CD4-positive, CD25-positive, alpha-beta regulatory T cell (primary cell): ENCODE data around the gene SMU1. TPM values are rescaled to one million over a fixed set of nuclear protein-coding genes. Genes with fewer than 3 reads are reported as not detected.

Experiments
- ATAC-seq, 2 donors: fragments of 150-1000 bp; cut with Tn5 transposase; one replicate each; pipeline ENCODE4 v1.10.0; 2021; ENCODE audit warnings: low read depth in 2 of 2, moderate number of reproducible peaks in 2 of 2, moderate library complexity in 1 of 2
- DNase-seq, 3 donors: peaks; one replicate each; pipeline versions ENCODE4 v3.0.0 to v3.0.0-alpha.2; 2012 to 2022; ENCODE audit warnings: mixed read lengths in 1 of 3
- H3K27ac ChIP-seq: one replicate; pipeline ENCODE4 v1.7.0; 2013; ENCODE audit warnings: mild to moderate bottlenecking, low read length; ENCODE audit not compliant: insufficient read depth, poor library complexity, severe bottlenecking
- H3K27me3 ChIP-seq: one replicate; pipeline ENCODE4 v1.7.0; 2013; ENCODE audit warnings: low read length; ENCODE audit not compliant: control insufficient read depth, insufficient read depth
- H3K36me3 ChIP-seq: one replicate; pipeline ENCODE4 v1.7.0; 2013; ENCODE audit warnings: mild to moderate bottlenecking, low read length, moderate library complexity; ENCODE audit not compliant: control insufficient read depth, insufficient read depth
- H3K4me1 ChIP-seq: 2 replicates; pipeline ENCODE4 v1.7.0; 2013; ENCODE audit warnings: mild to moderate bottlenecking, low read length; ENCODE audit not compliant: insufficient read depth, control insufficient read depth, poor library complexity, severe bottlenecking
- H3K4me3 ChIP-seq: one replicate; pipeline ENCODE4 v1.7.0; 2013; ENCODE audit warnings: low read depth, mild to moderate bottlenecking, low read length, moderate library complexity
- H3K9me3 ChIP-seq, 2 experiments: 1 replicate in 1 of 2; 2 replicates in 1 of 2; pipeline ENCODE4 v1.7.0; 2013; ENCODE audit warnings: low read length in 2 of 2, mild to moderate bottlenecking in 1 of 2, moderate library complexity in 1 of 2; ENCODE audit not compliant: control insufficient read depth in 2 of 2
- H3K27ac Mint-ChIP-seq, 3 donors: one replicate each; pipeline ENCODE4 v1.8.0; 2020 to 2022; ENCODE audit warnings: mild to moderate bottlenecking in 3 of 3, mixed read lengths in 3 of 3, moderate library complexity in 2 of 3
- H3K27me3 Mint-ChIP-seq: one replicate; pipeline ENCODE4 v1.8.0; 2022; ENCODE audit warnings: mild to moderate bottlenecking, mixed read lengths
- H3K36me3 Mint-ChIP-seq: one replicate; pipeline ENCODE4 v1.8.0; 2020; ENCODE audit warnings: mixed read lengths
- H3K4me1 Mint-ChIP-seq, 4 donors: one replicate each; pipeline ENCODE4 v1.8.0; 2020 to 2022; ENCODE audit warnings: mixed read lengths in 4 of 4, mild to moderate bottlenecking in 1 of 4
- H3K4me3 Mint-ChIP-seq, 4 donors: one replicate each; pipeline ENCODE4 v1.8.0; 2020 to 2022; ENCODE audit warnings: mild to moderate bottlenecking in 4 of 4, mixed read lengths in 4 of 4, moderate library complexity in 3 of 4
- H3K9me3 Mint-ChIP-seq, 7 donors: one replicate each; pipeline ENCODE4 v1.8.0; 2020 to 2022; ENCODE audit warnings: mixed read lengths in 7 of 7, mild to moderate bottlenecking in 3 of 7, moderate library complexity in 2 of 7
- polyA plus RNA-seq, 4 donors: library from polyadenylated mRNA; unstranded; fragments of 300-500 nt; fragmentation: Illumina TruSeq; gene quantifications; one replicate each; pipeline ENCODE4 v1.2.3, GENCODE V29; 2021
- total RNA-seq: library from RNA; stranded (reverse); gene quantifications from one replicate; pipeline ENCODE4 v1.2.3, GENCODE V29; 2022

Gene SMU1
- total RNA-seq (22.7 TPM), polyA plus RNA-seq (10 to 100 TPM; 23.7 to 27.9 (median 24.9) TPM)

DNA sequence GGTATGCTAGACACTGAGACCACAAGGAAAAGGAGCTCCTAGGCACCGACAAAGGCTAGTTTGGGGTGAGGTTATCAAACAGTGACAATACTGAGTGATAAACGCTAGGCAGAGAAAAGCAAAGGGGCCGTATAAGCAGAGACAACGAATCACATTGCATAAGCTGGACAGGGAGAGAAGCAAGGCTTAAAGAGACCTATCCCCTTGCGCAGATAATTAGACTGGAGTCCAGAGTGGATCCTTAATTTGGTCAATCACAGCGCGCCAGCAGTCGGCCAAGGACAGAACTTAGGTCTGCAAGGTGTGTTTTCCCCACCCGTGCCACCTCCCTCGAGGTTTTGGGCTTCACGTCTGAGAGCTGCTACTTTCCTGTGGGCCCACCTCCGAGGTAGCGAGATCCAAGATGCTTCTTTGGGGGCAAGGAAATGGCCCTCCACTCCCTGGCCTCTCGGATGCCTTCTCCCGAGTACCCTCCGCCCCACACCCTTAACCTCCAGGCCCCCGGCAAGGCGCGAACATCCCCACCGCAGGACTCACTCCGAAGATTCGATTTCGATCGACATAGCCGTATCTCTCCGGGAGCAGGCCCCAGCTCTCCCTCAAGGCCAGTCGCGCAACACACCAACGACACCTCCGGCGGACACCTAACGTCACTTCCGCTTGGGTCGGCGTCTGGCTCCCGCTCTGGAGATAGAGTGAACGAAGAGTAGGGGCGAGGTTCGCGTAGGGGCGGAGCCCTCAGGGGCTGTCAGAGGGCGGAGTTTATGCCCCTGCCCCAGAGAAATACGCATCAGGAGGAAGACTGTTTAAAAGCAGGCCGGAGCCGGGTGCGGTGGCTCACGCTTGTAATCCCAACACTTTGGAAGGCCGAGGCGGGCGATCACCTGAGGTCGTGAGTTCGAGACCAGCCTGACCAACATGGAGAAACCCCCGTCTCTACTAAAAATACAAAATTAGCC, at the start of gene SMU1:
TSS of gene SMU1 (minus strand) at position 629 of the 959 bp plus-strand sequence. CDS start at position 563, 66 bp downstream.
- Histone ChIP-seq H3K9me3 (no peaks in the 10 kb centered on the region), H3K27ac (peak within 1 kb of the TSS; percentile 97), H3K4me1 (peaks cover 22% of the 10 kb centered on the region), H3K27me3 (no peaks in the 10 kb centered on the region), H3K36me3 (peaks cover 28% of the 10 kb centered on the region), H3K4me3 (peak within 1 kb of the TSS; percentile 98)
- no peaks in the 10 kb centered on the region for H3K27me3 Mint-ChIP-seq
- peaks cover 23% of the 10 kb centered on the region for H3K36me3 Mint-ChIP-seq
- H3K4me3 Mint-ChIP-seq, result peak within 1 kb of the TSS; percentile 98 to 99 (median 98)
- peak within 1 kb of the TSS; percentile 98 to 100 (median 100) for H3K27ac Mint-ChIP-seq
- ATAC-seq, result peak; percentile 97 to 98
- no peaks in the 10 kb centered on the region for H3K9me3 Mint-ChIP-seq
- DNase-seq, result peak; percentile 95 to 98 (median 95)
- H3K4me1 Mint-ChIP-seq, result peaks cover 22 to 61% (median 34%) of the 10 kb centered on the region in 4 donors

DNA sequence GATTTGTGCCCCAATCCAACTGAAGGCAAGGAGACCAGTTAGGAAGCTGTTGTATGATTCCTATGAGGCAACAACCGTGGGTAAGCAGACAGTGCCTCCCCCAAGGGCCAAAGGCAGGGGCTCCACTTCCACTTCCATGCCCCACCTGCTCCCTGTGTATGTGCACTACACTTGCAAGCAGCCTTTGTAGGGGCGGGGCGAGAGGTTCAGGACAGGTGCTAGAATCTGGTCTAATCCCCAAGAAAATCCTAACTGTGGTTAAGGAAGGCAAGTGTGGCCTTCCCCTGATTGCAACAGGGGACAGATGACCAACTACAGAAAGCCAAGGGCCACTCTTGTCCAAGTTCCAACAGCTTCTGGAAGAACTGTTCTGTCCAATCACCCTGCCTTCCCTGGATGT, 49.0 kb upstream of the SMU1 start:
- Histone ChIP-seq H3K27ac (no peak overlapping the region), H3K27me3 (no peaks in the 10 kb centered on the region), H3K4me3 (no peak overlapping the region), H3K4me1 (no peaks in the 10 kb centered on the region), H3K36me3 (peaks cover 67% of the 10 kb centered on the region), H3K9me3 (no peaks in the 10 kb centered on the region)
- H3K4me3 Mint-ChIP-seq, result no peak overlapping the region
- ATAC-seq, result no peak
- peaks cover 58% of the 10 kb centered on the region for H3K36me3 Mint-ChIP-seq
- H3K4me1 Mint-ChIP-seq, result peaks cover 9 to 33% (median 24%) of the 10 kb centered on the region in 4 donors
- peak overlapping the region; percentile 47 to 87 (median 71) for H3K27ac Mint-ChIP-seq
- H3K9me3 Mint-ChIP-seq, result peaks cover 0 to 2% (median 0%) of the 10 kb centered on the region in 7 donors
- no peaks in the 10 kb centered on the region for H3K27me3 Mint-ChIP-seq
- DNase-seq, result no peak

DNA sequence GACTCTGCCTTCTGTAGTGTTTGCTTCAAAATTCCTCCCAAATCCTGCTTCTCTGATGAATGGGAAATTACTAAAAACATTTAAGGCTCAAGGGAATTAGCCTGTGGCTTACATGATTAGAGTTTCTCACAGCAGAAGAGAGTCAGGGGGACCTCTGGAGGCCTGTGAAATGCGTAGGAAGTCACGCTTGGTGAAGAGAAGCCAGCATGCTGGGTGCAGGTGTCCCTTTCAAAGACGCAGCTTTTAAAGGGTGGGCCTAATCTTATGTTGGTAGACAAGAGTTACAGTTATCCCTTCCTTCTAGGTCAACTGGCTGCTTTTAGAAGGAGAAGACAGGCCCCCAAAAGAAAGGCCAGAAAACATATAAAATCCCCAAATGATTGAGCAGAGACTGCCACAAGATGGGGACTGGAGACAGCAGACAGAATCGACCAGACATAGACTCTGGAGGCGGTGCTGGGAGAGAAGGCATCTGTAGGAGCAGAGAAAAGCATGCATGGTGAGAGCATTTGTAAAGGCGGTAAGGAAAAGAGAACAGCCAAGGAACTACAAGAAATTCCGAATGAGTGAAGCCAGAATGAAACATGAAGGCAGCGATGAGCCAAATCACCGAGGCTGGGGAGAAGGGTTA, 48.4 kb upstream of the SMU1 start:
- H3K36me3 ChIP-seq, result peaks cover 67% of the 10 kb centered on the region
- peaks cover 11 to 33% (median 25%) of the 10 kb centered on the region in 4 donors for H3K4me1 Mint-ChIP-seq
- H3K4me1 ChIP-seq, result no peaks in the 10 kb centered on the region

DNA sequence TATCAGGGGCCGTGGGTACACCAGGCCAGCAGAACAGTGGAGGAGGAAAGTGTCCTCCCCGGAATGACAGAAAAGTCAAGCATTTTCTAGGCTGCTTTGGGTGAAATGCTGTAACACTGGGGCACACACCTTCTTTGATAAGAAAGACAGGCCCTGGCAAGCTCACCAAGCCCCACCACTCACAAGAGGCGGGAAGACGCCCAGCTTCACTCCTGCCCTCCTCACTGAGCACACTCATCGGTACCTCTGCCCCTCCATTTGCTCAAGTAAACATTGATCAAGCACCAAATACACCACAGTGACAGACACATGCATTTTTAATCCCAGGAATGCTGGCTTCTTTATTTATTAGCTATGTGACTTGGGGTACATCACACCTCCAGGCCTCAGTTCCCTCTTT, 47.6 kb upstream of the SMU1 start:
- Mint-ChIP-seq H3K27ac (peak overlapping the region in 2 of 3 donors; percentile 36 to 47), H3K4me3 (no peak overlapping the region), H3K9me3 (peaks cover 0 to 2% (median 0%) of the 10 kb centered on the region in 7 donors), H3K27me3 (no peaks in the 10 kb centered on the region), H3K36me3 (peaks cover 53% of the 10 kb centered on the region), H3K4me1 (peaks cover 11 to 37% (median 25%) of the 10 kb centered on the region in 4 donors)
- DNase-seq, result no peak
- ATAC-seq, result no peak
- H3K36me3 ChIP-seq, result peaks cover 67% of the 10 kb centered on the region
- H3K4me1 ChIP-seq, result no peaks in the 10 kb centered on the region
- no peaks in the 10 kb centered on the region for H3K9me3 ChIP-seq
- no peak overlapping the region for H3K4me3 ChIP-seq
- H3K27me3 ChIP-seq, result no peaks in the 10 kb centered on the region
- no peak overlapping the region for H3K27ac ChIP-seq

More for the DNA sequence above, 48.4 kb upstream of the SMU1 start:
- H3K36me3 Mint-ChIP-seq, result peaks cover 57% of the 10 kb centered on the region
- Histone ChIP-seq H3K27me3 (no peaks in the 10 kb centered on the region), H3K4me3 (no peak overlapping the region), H3K9me3 (no peaks in the 10 kb centered on the region), H3K27ac (no peak overlapping the region)
- H3K27me3 Mint-ChIP-seq, result no peaks in the 10 kb centered on the region
- no peak for ATAC-seq
- H3K4me3 Mint-ChIP-seq, result no peak overlapping the region
- peak overlapping the region; percentile 19 to 87 (median 71) for H3K27ac Mint-ChIP-seq
- peaks cover 0 to 2% (median 0%) of the 10 kb centered on the region in 7 donors for H3K9me3 Mint-ChIP-seq
- DNase-seq, result no peak

DNA sequence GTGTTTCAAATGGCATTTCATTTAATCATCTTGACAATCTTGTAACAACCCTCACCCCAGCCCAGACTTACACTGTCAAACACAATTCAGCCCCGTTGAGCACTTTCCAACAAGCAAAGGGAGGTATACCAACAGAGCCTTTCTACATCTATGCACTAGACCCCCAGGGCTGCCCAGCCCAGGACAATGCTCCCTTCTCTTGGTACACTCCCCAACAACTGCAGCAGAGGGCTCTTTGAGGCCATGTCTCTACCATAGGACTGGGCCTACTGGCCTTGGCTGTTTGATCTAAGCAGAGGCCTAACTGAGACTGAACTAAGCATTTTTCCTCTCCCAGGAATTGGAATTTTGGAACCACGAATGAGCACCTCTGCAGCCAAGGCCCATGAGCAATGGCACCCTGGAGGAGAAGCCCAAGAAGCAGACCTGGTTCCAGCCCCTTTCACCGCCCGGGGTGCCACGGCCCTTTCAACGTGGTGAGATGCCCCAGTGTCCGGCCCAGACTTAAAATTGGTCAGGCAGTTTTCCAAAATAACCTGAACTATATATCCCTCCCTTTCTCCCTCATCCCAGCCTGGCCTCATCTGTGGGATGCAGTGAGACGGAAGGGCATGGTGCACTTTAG, 47.0 kb upstream of the SMU1 start:
- H3K9me3 Mint-ChIP-seq, result peaks cover 0 to 2% (median 0%) of the 10 kb centered on the region in 7 donors
- no peaks in the 10 kb centered on the region for H3K27me3 ChIP-seq
- H3K4me1 Mint-ChIP-seq, result peaks cover 11 to 37% (median 25%) of the 10 kb centered on the region in 4 donors
- H3K27ac ChIP-seq, result no peak overlapping the region
- peaks cover 64% of the 10 kb centered on the region for H3K36me3 ChIP-seq
- H3K4me3 Mint-ChIP-seq, result no peak overlapping the region
- peaks cover 51% of the 10 kb centered on the region for H3K36me3 Mint-ChIP-seq
- ATAC-seq (no peak), DNase-seq (no peak)
- no peaks in the 10 kb centered on the region for H3K27me3 Mint-ChIP-seq
- H3K9me3 ChIP-seq, result no peaks in the 10 kb centered on the region
- H3K27ac Mint-ChIP-seq, result peak overlapping the region in 1 of 3 donors; percentile 47
- no peak overlapping the region for H3K4me3 ChIP-seq
- H3K4me1 ChIP-seq, result no peaks in the 10 kb centered on the region

DNA sequence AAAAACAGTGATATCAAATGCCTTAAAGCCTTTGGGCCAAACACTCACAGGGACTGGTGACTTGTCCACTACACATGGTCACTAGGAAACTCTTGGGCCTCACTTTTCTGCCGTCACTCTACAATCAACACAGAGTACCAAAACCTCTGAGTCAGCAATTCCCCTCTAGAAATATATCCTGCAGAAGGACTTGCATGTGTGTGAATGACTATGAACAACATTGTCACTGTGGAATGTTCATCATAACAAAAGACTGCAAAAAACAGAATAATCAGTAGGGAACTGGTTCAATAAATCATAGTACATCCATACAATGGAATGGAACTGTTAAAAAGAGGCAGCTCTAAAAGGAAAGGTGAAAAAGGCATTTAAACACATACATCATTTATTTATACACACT, 44.1 kb upstream of the SMU1 start:
- Mint-ChIP-seq H3K9me3 (no peaks in the 10 kb centered on the region), H3K4me3 (no peak overlapping the region), H3K36me3 (peaks cover 39% of the 10 kb centered on the region), H3K27ac (peak overlapping the region in 2 of 3 donors; percentile 41 to 63), H3K4me1 (peaks cover 9 to 39% (median 24%) of the 10 kb centered on the region in 4 donors), H3K27me3 (no peaks in the 10 kb centered on the region)
- ATAC-seq (no peak), DNase-seq (no peak)
- Histone ChIP-seq H3K27me3 (no peaks in the 10 kb centered on the region), H3K36me3 (peaks cover 52% of the 10 kb centered on the region), H3K9me3 (no peaks in the 10 kb centered on the region), H3K27ac (no peak overlapping the region), H3K4me1 (peaks cover 9% of the 10 kb centered on the region), H3K4me3 (no peak overlapping the region)

DNA sequence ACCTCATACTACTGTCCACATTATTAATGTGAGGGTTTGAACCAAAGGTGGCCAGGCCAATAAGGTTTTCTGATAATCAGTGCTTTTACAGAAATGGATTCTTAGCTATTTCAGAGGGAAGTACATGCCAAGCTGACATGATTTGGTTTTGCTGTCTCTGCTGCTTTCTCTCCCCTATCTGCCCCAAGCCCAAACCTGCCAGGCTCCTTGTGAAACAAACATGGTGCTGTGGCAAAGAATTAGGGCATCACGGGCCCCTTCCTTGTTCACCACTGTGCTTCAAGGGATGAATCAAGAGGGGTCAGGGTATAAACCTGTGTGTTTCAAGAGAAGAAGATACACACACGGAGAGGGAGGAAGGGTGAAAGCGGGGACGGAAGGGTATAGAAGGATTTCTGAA, 41.3 kb upstream of the SMU1 start:
- Histone ChIP-seq H3K27me3 (no peaks in the 10 kb centered on the region), H3K27ac (no peak overlapping the region), H3K4me1 (peaks cover 9% of the 10 kb centered on the region), H3K4me3 (no peak overlapping the region), H3K36me3 (peaks cover 61% of the 10 kb centered on the region), H3K9me3 (no peaks in the 10 kb centered on the region)
- Mint-ChIP-seq H3K27ac (peak overlapping the region in 2 of 3 donors; percentile 67 to 87), H3K4me1 (peaks cover 5 to 29% (median 17%) of the 10 kb centered on the region in 4 donors), H3K36me3 (peaks cover 55% of the 10 kb centered on the region), H3K4me3 (peak overlapping the region in 1 of 4 donors; percentile 36), H3K9me3 (no peaks in the 10 kb centered on the region), H3K27me3 (no peaks in the 10 kb centered on the region)
- ATAC-seq, result no peak
- DNase-seq, result no peak
